WTC11 (cell line): Measurements from ENCODE around the gene DYNC1LI2. TPM values are rescaled to one million over a fixed set of nuclear protein-coding genes. Genes with fewer than 3 reads are reported as not detected.

Experiments
- ATAC-seq: fragments of 200-7000 bp; cut with Tn5 transposase; 2 replicates; pipeline ENCODE4 v1.10.0; 2021; ENCODE audit warnings: mild to moderate bottlenecking, moderate library complexity
- CTCF ChIA-PET: fragments of 300-600 bp; sonication (Branson Sonifier 250); formaldehyde crosslinking; loops from one replicate; lab custom pipeline; 2021; ENCODE audit warnings: antibody characterized with exemption; lab: Charles Lee
- POLR2A ChIA-PET: fragments of 350-600 bp; sonication (Branson Sonifier 250); formaldehyde crosslinking; loops from one replicate; lab custom pipeline; 2021; ENCODE audit warnings: antibody characterized with exemption; lab: Charles Lee
- DNase-seq: peaks from one replicate; pipeline ENCODE4 v3.0.0; 2021; ENCODE audit warnings: low spot score
- H3K27ac Mint-ChIP-seq: 2 replicates; pipeline ENCODE4 v1.8.0; 2021; ENCODE audit warnings: mixed read lengths
- H3K27me3 Mint-ChIP-seq: 2 replicates; pipeline ENCODE4 v1.8.0; 2021; ENCODE audit warnings: low read depth, mild to moderate bottlenecking, moderate library complexity, mixed read lengths
- H3K36me3 Mint-ChIP-seq: 2 replicates; pipeline ENCODE4 v1.8.0; 2021; ENCODE audit warnings: mixed read lengths
- H3K4me1 Mint-ChIP-seq: 2 replicates; pipeline ENCODE4 v1.8.0; 2022; ENCODE audit warnings: mixed read lengths
- H3K4me3 Mint-ChIP-seq: 2 replicates; pipeline ENCODE4 v1.8.0; 2021; ENCODE audit warnings: mild to moderate bottlenecking, moderate library complexity, mixed read lengths
- H3K9me3 Mint-ChIP-seq: 2 replicates; pipeline ENCODE4 v1.8.0; 2021; ENCODE audit warnings: mixed read lengths
- ARID4B ChIP-seq: sonication (generic); formaldehyde crosslinking; IDR thresholded peaks from 2 replicates; pipeline ENCODE4 v1.8.0; 2023; ENCODE audit warnings: missing genetic modification reagents, mild to moderate bottlenecking, borderline replicate concordance
- CBFB ChIP-seq: sonication (generic); formaldehyde crosslinking; IDR thresholded peaks from 2 replicates; pipeline ENCODE4 v1.8.1; 2022; ENCODE audit warnings: mild to moderate bottlenecking, low read depth, missing genetic modification reagents
- E2F1 ChIP-seq: sonication (generic); formaldehyde crosslinking; IDR thresholded peaks from 2 replicates; pipeline ENCODE4 v1.8.0; 2022; ENCODE audit warnings: mild to moderate bottlenecking, missing genetic modification reagents
- ELF4 ChIP-seq: sonication (generic); formaldehyde crosslinking; IDR thresholded peaks from 2 replicates; pipeline ENCODE4 v1.8.1; 2022; ENCODE audit warnings: low read depth, mild to moderate bottlenecking, moderate library complexity, missing genetic modification reagents
- GABPB1 ChIP-seq: sonication (generic); formaldehyde crosslinking; IDR thresholded peaks from 2 replicates; pipeline ENCODE4 v1.8.1; 2023; ENCODE audit warnings: mild to moderate bottlenecking, missing genetic modification reagents
- NFE2L1 ChIP-seq: sonication (generic); formaldehyde crosslinking; IDR thresholded peaks from 2 replicates; pipeline ENCODE4 v1.8.1; 2023; ENCODE audit warnings: missing genetic modification reagents
- SOX15 ChIP-seq: fragments of 250-450 bp; sonication (Bioruptor Pico); IDR thresholded peaks from 2 replicates; pipeline ENCODE4 v1.9.0; 2021; ENCODE audit warnings: mild to moderate bottlenecking
- TCF7 ChIP-seq: sonication (generic); formaldehyde crosslinking; IDR thresholded peaks from 2 replicates; pipeline ENCODE4 v1.8.0; 2022; ENCODE audit warnings: mild to moderate bottlenecking, low read depth, missing genetic modification reagents, moderate library complexity
- ZBTB43 ChIP-seq: sonication (generic); formaldehyde crosslinking; IDR thresholded peaks from 2 replicates; pipeline ENCODE4 v1.8.1; 2023; ENCODE audit warnings: mild to moderate bottlenecking, missing genetic modification reagents
- ZMAT4 ChIP-seq: fragments of 250-450 bp; sonication (Bioruptor Pico); IDR thresholded peaks from 2 replicates; pipeline ENCODE4 v1.9.0; 2021; ENCODE audit warnings: mild to moderate bottlenecking
- ZNF416 ChIP-seq: fragments of 250-450 bp; sonication (Bioruptor Pico); IDR thresholded peaks from 2 replicates; pipeline ENCODE4 v1.9.0; 2021; ENCODE audit warnings: mild to moderate bottlenecking, inconsistent platforms
- ZNF425 ChIP-seq: fragments of 250-450 bp; sonication (Bioruptor Pico); conservative IDR thresholded peaks from 2 replicates; pipeline ENCODE4 v1.9.0; 2021; ENCODE audit warnings: mild to moderate bottlenecking
- ZNF532 ChIP-seq: fragments of 250-450 bp; sonication (Bioruptor Pico); IDR thresholded peaks from 2 replicates; pipeline ENCODE4 v1.9.0; 2021; ENCODE audit warnings: mild to moderate bottlenecking, borderline replicate concordance
- total RNA-seq: library from RNA; stranded (reverse); gene quantifications from 3 replicates; pipeline ENCODE4 v1.2.3, GENCODE V29; 2021

DYNC1LI2 gene
- total RNA-seq, 1 experiment from 2014 or later, result 89.8 TPM

GRCh38 chr16:66689282-66689681 is 62.1 kb downstream of the DYNC1LI2 start:
- ATAC-seq (no peak), DNase-seq (no peak)
- Mint-ChIP-seq H3K27me3 (no peaks in the 10 kb centered on the region), H3K36me3 (no peaks in the 10 kb centered on the region), H3K4me1 (peaks cover 45% of the 10 kb centered on the region), H3K4me3 (no peak overlapping the region), H3K27ac (no peak overlapping the region), H3K9me3 (no peaks in the 10 kb centered on the region)
- TF ChIP-seq CBFB (CRISPR knock-in tag) (no peak), ZMAT4 (CRISPR knock-in tag) (no peak), E2F1 (CRISPR knock-in tag) (no peak), ELF4 (CRISPR knock-in tag) (no peak), ARID4B (no peak), TCF7 (CRISPR knock-in tag) (no peak), ZNF416 (CRISPR knock-in tag) (no peak), GABPB1 (CRISPR knock-in tag) (no peak), ZNF532 (CRISPR knock-in tag) (no peak), NFE2L1 (no peak), ZNF425 (CRISPR knock-in tag) (no peak), SOX15 (CRISPR knock-in tag) (no peak), ZBTB43 (no peak)
- ChIA-PET CTCF (interaction anchor here (1.0 kb wide), 1 partner anchor 141 kb away, joined by 3 read pairs; the partner anchor contains the start of gene NAE1), POLR2A (no interaction called here)
